ENCODE data around the gene ZNF410.
"Not testable (repeated sequence)": the region's sequence is repeated elsewhere in the genome, so short reads cannot be mapped to it uniquely, and the experiment has no call there.

The ZNF410 gene, protein sequence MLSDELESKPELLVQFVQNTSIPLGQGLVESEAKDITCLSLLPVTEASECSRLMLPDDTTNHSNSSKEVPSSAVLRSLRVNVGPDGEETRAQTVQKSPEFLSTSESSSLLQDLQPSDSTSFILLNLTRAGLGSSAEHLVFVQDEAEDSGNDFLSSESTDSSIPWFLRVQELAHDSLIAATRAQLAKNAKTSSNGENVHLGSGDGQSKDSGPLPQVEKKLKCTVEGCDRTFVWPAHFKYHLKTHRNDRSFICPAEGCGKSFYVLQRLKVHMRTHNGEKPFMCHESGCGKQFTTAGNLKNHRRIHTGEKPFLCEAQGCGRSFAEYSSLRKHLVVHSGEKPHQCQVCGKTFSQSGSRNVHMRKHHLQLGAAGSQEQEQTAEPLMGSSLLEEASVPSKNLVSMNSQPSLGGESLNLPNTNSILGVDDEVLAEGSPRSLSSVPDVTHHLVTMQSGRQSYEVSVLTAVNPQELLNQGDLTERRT

DNA sequence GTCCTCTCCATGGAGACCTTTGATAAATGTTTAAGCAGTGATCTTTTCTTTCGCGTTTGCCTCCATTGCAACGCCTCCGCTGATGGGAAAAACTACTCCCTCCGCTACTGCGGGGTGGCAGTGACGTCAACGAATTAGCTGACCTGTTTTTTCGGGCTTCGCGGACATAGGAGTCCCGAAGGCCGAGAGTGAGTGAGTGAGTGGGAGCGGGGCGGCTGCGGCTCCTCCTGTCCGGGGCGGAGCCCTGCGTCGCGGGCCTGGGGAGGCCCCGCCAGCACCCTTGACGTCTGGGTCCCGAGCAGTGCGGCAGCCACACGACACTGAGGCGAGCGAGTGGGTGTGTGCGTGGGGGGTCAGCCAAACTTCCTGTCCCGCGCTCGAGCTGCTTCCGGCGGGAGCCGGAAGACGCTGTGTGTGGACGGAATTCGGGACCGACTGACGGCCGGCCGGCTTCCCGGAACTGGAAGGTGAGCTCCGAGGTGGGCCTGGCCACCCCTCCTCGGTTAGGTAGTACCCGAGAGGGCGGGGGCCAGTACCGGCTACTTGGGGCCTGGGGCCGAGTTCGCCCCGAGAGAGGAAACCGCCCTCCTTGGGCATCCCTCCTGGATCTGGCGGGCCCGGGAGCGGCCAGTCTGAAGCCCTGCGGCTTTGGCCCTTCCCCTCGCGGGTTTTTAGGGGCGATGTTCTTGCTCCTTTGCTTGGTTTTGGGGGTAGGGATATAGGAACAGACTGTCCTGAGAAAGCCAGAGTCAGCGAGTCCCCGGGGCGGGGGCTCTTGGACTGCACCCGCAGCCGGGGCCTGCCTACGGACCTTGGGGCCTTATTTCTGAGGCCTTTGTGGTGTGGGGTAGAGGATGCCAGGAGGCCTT lies at the start of gene ZNF410:
TSS of gene ZNF410 (plus strand) at position 411 of the 869 bp plus-strand sequence. CDS start 5,317 bp downstream, outside the sequence.
- peak; percentile 98 for DNase-seq

DNA sequence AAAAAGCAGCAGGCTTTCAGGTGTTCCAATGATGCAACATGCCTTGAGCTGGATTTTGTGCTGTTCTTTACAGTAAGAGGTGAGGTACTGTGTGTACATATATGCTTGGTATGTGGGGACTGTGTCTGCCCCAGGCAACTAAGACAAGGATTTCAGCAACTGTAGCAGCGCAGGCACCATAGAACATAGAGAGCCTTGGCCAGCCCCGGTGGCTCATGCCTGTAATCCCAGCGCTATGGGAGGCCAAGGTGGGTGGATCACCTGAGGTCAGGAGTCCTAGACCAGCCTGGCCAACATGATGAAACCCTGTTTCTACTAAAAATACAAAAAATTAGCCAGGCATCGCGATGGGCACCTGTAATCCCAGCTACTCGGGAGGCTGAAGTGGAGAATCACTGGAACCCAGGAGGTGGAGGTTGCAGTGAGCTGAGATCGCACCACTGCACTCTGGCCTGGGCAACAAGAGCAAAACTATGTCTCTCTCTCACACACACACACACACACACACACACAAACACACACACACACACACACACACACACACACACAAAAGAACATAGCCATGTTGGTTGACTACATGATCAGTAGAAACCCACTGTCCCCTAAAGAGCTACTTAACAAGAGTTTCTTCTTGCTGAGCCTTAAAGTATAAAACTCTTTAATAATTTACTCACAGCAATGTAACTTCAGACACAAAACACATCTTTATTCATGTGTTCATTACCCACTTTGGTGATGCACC lies 48.2 kb upstream of the ZNF410 start:
- not testable (repeated sequence) for DNase-seq

DNA sequence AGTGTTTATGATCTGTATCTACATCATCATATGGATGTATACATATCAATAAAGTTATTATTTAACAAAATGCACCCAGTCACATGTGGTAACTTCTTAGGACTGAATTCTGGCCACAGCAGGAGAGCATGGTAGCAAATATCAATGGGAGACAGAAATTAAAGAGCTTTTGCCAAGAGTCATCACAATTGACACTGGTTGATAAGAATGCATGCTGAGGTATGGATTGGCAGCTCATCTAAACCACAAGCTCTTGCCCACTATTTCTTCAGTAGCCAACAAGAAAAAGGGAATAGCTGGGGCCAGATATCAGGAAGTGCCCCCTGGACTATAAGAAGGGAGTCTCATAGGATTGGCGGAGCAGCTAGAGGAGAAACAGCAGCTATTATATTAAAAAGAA lies 44.5 kb upstream of the ZNF410 start:
- no peak for DNase-seq

DNA sequence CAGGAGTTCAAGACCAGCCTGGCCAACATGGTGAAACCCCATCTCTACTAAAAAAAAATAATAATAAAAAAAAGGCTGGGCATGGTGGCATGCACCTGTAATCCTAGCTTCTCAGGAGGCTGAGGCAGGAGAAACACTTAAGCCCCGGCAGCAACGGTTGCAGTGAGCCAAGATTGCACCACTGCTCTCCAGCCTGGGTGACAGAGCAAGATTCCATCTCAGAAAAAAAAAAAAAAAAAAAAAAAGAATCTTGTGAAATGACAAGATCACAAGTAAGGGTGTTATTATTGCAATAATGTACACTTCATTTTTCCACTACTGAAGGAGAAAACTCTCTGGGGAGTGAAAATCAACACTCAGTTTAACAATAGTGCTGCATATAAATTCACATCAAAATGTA lies 43.8 kb upstream of the ZNF410 start:
- no peak for DNase-seq

DNA sequence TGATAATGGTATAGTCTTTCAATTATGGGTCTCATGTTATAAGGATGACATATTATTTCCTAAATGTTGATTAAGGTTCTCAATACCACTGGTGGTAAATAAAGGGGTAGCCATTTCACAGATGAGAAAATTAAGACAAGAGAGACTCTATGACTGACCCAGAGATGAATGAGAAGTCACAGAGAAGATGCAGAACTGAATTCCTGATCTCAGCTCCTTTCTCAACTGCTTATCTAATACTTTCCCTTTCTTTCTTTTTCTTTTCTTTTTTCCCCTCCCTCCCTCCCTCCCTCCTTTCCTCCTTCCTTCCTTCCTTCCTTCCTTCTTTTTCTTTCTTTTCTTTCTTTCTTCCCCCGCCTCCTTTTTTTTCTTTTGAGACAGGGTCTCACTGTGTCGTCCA lies 43.4 kb upstream of the ZNF410 start:
- DNase-seq: no peak

DNA sequence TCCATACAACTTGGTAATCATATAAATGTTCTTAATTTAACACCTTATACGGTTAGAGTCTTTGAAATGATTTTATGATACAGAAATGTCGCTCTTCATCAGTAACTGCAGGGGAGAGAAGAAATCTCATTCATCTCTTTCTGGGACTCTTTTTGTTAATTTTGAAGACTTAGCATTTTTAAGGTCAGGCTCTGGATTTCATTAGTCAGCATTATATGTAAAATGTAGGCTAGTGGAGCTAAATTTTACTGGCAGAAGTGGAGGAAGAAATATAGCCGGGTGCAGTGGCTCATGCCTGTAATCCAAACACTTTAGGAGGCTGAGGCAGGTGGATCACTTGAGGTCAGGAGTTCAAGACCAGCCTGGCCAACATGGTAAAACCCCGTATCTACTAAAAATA lies 39.7 kb upstream of the ZNF410 start:
- no peak for DNase-seq

DNA sequence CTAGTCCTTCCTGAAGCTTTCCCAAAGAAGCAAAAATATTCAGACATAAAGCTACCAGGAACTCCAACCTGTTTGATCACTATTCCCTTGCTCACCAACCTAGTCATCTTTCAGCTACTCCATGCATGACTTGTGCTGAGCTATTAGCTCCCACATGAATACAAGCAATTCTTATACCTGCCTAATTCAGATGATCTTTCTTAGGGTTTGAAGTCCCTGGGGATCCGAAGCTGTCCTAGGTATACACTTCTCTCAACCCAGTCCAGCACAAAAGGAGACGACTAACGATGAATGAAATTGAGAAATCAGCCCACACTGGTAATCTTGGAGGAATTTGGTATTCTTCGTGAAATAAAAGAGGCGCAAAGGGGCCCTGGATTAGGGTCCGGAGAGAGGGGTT lies 35.7 kb upstream of the ZNF410 start:
- DNase-seq: no peak

DNA sequence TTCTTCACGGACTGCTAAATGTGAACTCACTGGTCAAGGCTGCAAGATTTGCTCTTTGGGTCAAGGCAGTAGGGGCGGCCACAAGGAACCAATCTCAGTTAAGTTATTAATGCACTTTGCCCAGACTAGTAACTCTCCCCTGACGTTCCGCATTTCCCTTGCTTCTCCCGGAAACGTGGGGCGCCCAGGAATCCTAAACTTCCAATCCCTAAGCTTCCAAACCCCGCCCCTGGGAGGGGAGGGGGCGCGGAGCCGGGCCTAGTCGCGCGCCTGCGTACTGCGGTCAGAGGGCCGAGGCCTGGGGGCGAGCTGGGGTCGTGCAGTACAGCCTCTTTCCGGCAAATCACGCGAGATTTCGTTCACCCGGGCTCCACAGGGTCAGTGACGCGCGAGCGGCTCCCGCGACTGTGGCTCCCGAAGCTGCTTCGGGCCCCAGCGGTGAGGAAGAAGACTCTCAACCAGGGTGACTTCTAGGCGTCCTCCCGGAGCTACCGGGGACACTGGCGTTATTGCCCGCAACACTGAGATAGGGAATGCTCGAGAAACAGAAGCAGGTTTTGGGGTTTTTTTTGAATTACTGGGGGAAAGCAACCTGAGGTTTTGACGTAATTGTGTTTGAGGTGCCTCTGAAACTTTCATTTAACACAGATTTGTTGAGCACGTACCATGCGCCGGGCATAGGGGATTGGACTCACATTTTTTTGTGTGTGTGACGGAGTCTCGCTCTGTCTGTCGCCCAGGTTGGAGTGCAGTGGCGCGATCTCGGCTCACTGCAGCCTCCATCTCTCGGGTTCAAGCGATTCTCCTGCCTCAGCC lies 34.9 kb upstream of the ZNF410 start, which contains the start of gene PTGR2:
TSS of gene PTGR2 (plus strand) at position 265 of the 816 bp plus-strand sequence. CDS start 7,032 bp downstream, outside the sequence.
- peak; percentile 98 for DNase-seq

DNA sequence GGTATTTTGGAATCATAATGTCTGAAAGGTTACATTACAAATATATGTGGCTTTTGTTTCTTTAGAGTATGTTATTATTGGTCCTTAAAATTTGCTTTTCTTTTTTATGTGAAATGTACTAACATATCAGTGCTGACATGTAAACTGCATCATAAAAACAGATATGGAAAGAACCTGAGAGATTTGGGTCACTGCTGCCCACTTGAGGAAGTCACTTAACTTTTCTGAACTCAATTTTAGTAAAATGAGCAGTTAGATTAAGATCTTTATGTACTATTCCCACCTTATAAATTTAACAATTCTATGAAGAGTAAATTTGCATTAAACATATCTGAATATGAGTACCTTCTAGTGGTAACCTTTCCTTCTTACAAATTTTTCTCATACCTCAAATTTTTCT lies 27.5 kb upstream of the ZNF410 start:
- no peak for DNase-seq

DNA sequence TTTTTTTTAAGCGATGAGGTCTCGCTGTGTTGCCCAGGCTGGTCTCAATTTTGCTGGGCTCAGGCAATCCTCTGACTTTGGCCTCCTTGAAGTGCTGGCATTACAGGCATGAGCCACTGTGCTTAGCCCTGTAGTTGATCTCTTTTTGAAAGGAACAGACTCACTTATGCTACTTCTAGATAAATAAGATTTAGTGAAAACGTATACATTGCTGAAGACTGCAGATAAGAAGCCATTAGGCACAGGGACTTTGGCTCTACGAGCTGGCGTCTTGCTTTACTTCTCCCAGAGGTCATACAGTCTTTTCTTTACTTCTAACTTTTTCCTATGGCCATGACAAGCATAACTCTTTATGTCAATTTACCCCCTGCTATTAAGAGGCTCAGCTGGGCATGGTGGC lies 25.6 kb upstream of the ZNF410 start:
- no peak for DNase-seq

DNA sequence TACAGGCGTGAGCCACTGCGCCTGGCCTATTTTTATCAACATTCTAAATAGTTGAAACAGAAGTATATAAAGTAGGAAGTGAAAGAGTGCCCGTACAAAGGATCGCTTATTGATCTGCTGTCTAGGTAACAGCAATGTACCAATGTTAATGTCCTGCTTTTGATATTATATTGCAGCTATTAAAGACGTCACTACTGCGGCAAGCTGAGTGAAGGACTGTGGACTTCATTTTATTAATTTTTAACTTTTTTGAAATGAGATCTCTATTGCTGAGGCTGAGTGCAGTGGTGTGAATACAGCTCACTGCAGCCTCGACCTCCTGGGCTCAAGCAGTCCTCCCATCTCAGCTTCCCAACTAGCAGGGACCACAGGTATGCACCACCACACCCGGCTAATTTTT lies 24.2 kb upstream of the ZNF410 start:
- DNase-seq: no peak

DNA sequence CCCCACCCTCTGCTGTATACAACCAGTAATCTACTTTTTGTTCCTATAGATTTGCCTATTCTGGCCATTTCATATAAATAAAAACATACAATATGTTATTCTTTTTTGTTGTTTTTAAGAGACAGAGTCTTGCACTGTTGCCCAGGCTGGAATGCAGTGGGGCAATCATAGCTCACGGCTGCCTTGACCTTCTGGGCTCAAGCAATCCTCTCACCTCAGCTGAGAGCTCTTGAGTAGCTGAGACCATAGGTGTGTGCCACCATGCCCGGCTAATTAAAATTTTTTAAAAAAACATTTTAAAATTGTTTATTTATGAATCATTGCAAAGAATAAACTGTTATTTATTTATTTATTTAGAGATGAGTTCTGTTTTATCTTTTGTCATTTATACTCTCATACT lies 23.4 kb upstream of the ZNF410 start:
- DNase-seq: no peak

DNA sequence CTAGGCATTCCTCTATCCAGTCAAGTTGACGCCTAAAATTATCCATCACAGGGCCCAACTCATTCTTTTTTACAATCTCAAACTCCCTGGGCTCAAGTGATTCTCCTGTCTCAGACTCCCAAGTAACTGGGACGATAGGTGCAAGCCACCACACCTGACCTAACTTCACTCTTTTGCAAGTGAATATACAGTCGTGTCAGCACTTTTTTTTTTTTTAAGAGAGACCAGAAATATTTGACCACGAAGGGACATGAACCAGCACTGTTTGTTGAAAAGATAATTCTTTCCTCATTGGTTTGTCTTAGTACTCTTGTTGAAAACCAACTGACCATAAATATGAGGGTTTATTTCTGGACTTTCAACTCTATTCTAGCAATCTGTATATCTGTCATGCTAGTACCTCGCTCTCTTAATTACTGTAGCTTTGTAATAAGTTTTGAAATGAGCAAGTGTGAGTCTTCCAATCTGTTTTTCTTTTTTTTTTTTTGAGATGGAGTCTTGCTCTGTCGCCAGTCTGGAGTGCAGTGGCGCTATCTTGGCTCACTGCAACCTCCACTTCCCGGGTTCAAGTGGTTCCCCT lies 21.0 kb upstream of the ZNF410 start:
- no peak for DNase-seq

DNA sequence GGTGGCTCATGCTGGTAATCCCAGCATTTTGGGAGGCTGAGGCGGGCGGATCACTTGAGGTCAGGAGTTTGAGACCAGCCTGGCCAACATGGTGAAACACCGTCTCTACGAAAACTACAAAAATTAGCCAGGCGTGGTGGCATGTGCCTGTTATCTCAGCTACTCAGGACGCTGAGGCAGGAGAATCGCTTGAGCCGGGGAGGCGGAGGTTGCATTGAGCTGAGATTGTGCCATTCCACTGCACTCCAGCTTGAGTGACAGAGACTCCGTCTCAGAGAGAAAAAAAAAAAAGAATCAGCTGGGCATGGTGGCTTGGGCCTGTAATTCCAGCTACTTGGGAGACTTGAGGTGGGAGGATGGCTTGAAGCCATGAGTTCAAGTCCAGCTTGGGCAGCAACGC lies 16.9 kb upstream of the ZNF410 start:
- DNase-seq: not testable (repeated sequence)

DNA sequence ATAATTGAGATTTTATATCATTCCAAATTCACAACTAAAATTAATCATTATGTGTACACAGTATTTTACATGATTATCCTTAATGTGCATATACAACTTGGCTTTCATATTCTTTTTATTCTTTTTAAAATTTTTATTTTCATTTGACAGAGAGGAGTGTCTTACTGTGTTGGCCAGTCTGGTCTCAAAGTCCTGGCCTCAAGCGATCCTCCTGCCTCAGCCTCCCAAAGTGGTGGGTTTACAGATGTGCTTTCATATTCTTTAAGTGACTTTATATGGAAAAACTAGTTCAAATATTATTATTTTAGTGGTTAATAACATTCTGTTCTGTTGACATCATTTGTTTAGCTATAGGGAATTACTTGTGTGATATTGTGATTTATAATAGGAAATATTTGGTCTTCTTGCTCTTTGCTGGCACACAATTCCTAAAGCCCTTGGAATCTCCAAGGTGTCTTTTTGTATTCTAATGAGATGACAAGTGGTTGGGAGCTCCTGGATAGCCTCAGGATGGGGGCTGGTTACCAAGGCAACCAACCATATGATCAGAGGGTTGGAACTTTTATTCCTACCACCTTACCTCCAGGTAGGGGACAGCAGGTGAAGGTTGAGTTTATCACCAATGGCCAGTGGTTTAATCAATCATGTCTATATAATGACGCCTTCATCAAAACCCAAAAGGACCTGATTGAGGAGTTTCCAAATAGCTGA lies 16.0 kb upstream of the ZNF410 start:
- DNase-seq: no peak

DNA sequence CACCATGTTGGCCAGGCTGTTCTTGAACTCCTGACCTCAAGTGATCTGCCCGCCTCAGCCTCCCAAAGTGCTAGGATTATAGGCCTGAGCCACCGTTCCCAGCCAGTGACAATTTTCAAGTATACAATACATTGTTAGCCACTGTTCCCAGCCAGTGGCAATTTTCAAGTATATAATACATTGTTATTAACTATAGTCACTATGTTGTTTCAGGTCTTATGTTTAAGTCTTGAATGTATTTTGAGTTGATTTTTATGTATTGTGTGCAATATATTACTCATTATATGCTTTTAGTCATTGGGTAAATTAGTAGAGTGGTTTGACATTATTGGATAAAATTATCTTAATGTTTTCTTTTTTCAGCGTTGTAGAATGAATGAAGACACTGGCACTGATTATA lies 13.0 kb upstream of the ZNF410 start:
- DNase-seq: no peak

DNA sequence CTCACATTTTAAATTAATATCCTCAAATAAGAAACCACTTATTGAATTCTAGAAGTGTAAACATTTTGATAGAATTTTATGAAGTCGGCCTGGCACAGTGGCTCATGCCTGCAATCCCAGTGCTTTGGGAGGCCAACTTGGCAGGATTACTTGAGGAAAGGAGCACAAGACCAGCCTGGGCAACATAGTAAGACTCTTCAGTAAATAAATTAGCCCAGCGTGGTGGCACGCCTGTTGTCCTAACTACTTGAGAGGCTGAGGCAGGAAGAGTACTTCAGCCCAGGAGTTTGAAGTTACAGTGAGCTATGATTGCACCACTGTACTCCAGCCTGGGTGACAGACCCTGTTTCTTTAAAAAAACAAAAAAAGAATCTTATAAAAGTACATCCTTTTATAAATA lies 8.9 kb upstream of the ZNF410 start:
- DNase-seq: no peak

DNA sequence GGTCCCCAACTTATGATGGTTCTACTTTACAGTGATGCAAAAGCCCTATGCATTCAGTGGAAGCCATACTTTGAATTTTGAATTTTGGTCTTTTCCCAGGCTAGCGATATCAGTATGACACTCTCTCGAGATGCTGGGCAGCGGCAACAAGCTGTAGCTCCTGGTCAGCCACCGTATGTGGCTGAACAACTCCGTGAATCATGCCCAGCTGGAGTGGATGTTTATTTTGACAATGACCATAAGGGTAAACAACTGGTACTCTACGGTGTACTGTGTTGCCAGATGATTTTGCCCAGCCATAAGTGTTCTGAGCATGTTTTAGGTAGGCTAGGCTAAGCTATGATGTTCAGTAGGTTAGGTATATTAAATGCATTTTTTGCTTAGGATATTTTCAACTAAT lies 8.2 kb upstream of the ZNF410 start:
- no peak for DNase-seq

DNA sequence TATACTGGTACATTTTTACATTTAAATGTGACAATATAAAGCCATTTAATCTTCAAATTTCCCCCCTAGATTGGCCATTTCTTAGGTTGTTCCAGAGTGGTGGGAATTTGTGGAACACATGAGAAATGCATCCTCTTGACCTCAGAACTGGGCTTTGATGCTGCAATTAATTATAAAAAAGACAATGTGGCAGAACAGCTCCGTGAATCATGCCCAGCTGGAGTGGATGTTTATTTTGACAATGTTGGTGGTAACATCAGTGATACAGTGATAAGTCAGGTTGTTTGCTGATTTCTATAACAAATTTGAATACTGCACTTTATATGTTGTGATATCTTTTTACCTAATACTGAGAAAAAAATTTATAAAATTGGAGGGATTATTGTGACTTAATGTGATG lies 7.6 kb upstream of the ZNF410 start:
- no peak for DNase-seq

DNA sequence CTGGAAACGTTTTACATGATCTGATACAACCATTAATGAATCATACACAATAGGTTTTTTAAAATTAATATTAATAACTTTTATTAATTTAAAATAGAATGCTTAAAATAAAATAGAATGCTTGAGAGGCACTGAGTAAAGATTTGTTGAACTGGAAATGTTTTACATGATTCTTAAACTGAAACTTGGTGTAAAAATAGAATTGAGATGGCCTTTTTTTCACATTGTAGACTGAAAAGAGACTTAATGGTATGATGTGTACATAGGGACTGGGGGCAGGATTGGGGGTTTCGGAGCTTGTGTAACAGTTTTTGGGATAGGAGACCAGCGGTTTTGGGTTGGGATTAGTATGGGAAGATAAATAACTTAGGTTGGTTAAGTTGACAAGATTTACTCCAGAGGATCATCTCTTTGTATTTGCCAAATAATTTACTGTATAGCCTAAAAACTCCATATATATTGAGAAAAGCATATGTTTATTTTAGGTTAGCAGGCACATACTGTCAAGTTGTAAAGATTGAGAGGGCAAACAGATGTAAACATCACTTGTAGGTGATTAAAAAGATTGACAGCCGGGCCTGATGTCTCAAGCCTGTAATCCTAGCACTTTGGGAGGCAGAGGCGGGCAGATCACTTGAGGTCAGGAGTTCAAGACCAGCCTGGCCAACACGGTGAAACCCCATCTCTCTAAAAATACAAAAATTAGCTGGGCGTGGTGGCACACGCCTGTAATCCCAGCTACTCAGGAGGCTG lies 2.0 kb upstream of the ZNF410 start:
- DNase-seq: no peak

DNA sequence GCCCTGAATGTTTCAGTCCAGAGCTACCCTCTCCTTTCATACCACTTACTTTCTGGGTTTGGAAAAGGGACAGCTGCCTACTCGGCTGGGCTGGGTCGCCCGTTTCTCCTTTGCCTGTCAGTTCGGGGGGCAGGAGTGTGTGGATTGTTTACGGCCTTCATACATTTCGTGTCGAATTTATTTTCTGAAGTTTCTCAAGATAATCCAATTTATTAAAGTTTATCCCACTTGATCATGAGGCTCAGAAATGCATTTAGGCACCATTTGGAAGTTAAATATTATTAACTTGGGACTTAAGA lies 608 bp downstream of the ZNF410 start:
- DNase-seq: no peak
